GM12892 (cell line): Measurements from ENCODE around the gene TRANK1.

Experiments
- POLR2A ChIP-seq: IDR thresholded peaks from 2 replicates; pipeline ENCODE4 v1.6.1; 2011; ENCODE audit warnings: low read depth, low read length, control low read depth
- POLR2AphosphoS5 ChIP-seq: IDR thresholded peaks from 2 replicates; pipeline ENCODE4 v1.6.1; 2011; ENCODE audit warnings: low read depth, low read length, control low read depth
- TAF1 ChIP-seq: IDR thresholded peaks from 2 replicates; pipeline ENCODE4 v1.6.1; 2011; ENCODE audit warnings: low read depth, mild to moderate bottlenecking, control low read depth, low read length, borderline replicate concordance

DNA sequence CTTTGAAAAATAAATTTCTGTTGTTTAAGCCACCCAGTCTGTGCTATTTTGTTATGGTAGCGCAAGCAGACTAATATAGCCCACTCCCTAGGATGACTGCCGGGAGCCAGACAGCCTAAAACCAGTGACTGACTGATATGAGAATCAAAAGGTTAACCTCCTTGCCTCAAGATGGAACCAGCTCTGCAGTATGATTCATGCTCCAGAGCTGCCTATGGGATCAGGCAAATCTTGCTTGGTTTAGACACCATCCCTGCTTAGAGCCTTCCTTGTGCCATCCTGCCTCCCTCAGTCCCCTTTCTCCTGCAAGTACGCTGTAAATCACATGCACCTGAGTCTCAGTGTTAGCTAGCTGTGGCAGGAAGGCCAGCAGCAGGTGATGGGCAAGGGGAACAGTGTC is 39.3 kb downstream of the TRANK1 start:
- TF ChIP-seq POLR2A, result no peak
- no peak for TF ChIP-seq POLR2AphosphoS5
- TF ChIP-seq TAF1, result no peak
